WTC11 (cell line): Measurements from ENCODE around the gene NCOA6. TPM values are rescaled to one million over a fixed set of nuclear protein-coding genes. Genes with fewer than 3 reads are reported as not detected.

ENCODE experiments used
- ATAC-seq: fragments of 200-7000 bp; cut with Tn5 transposase; 2 replicates; pipeline ENCODE4 v1.10.0; 2021; ENCODE audit warnings: mild to moderate bottlenecking, moderate library complexity
- CTCF ChIA-PET: fragments of 300-600 bp; sonication (Branson Sonifier 250); formaldehyde crosslinking; loops from one replicate; lab custom pipeline; 2021; ENCODE audit warnings: antibody characterized with exemption; lab: Charles Lee
- POLR2A ChIA-PET: fragments of 350-600 bp; sonication (Branson Sonifier 250); formaldehyde crosslinking; loops from one replicate; lab custom pipeline; 2021; ENCODE audit warnings: antibody characterized with exemption; lab: Charles Lee
- DNase-seq: peaks from one replicate; pipeline ENCODE4 v3.0.0; 2021; ENCODE audit warnings: low spot score
- H3K27ac Mint-ChIP-seq: 2 replicates; pipeline ENCODE4 v1.8.0; 2021; ENCODE audit warnings: mixed read lengths
- H3K27me3 Mint-ChIP-seq: 2 replicates; pipeline ENCODE4 v1.8.0; 2021; ENCODE audit warnings: low read depth, mild to moderate bottlenecking, moderate library complexity, mixed read lengths
- H3K36me3 Mint-ChIP-seq: 2 replicates; pipeline ENCODE4 v1.8.0; 2021; ENCODE audit warnings: mixed read lengths
- H3K4me1 Mint-ChIP-seq: 2 replicates; pipeline ENCODE4 v1.8.0; 2022; ENCODE audit warnings: mixed read lengths
- H3K4me3 Mint-ChIP-seq: 2 replicates; pipeline ENCODE4 v1.8.0; 2021; ENCODE audit warnings: mild to moderate bottlenecking, moderate library complexity, mixed read lengths
- H3K9me3 Mint-ChIP-seq: 2 replicates; pipeline ENCODE4 v1.8.0; 2021; ENCODE audit warnings: mixed read lengths
- ATF6 ChIP-seq: sonication (generic); formaldehyde crosslinking; IDR thresholded peaks from 2 replicates; pipeline ENCODE4 v1.8.1; 2023; ENCODE audit warnings: mild to moderate bottlenecking, missing genetic modification reagents
- ESRRA ChIP-seq: sonication (generic); formaldehyde crosslinking; IDR thresholded peaks from 2 replicates; pipeline ENCODE4 v1.8.1; 2022; ENCODE audit warnings: mild to moderate bottlenecking, missing genetic modification reagents, borderline replicate concordance
- FOXJ3 ChIP-seq: sonication (generic); formaldehyde crosslinking; IDR thresholded peaks from 2 replicates; pipeline ENCODE4 v1.9.0; 2021; ENCODE audit warnings: missing genetic modification reagents, mild to moderate bottlenecking, borderline replicate concordance
- FOXK1 ChIP-seq: sonication (generic); formaldehyde crosslinking; IDR thresholded peaks from 2 replicates; pipeline ENCODE4 v1.8.0; 2022; ENCODE audit warnings: mild to moderate bottlenecking, moderate library complexity, missing genetic modification reagents
- FOXP1 ChIP-seq: sonication (generic); formaldehyde crosslinking; IDR thresholded peaks from 2 replicates; pipeline ENCODE4 v1.8.0; 2022; ENCODE audit warnings: missing genetic modification reagents, mild to moderate bottlenecking, moderate library complexity, borderline replicate concordance
- KAT7 ChIP-seq: sonication (generic); formaldehyde crosslinking; IDR thresholded peaks from 2 replicates; pipeline ENCODE4 v1.8.1; 2023; ENCODE audit warnings: missing genetic modification reagents, mild to moderate bottlenecking, borderline replicate concordance
- MLX ChIP-seq: sonication (generic); formaldehyde crosslinking; IDR thresholded peaks from 2 replicates; pipeline ENCODE4 v1.8.1; 2023; ENCODE audit warnings: mild to moderate bottlenecking, missing genetic modification reagents, moderate library complexity
- NR2C2 ChIP-seq: sonication (generic); formaldehyde crosslinking; IDR thresholded peaks from 2 replicates; pipeline ENCODE4 v1.8.0; 2022; ENCODE audit warnings: mild to moderate bottlenecking, missing genetic modification reagents
- TCF7 ChIP-seq: sonication (generic); formaldehyde crosslinking; IDR thresholded peaks from 2 replicates; pipeline ENCODE4 v1.8.0; 2022; ENCODE audit warnings: mild to moderate bottlenecking, low read depth, missing genetic modification reagents, moderate library complexity
- ZNF121 ChIP-seq: sonication (generic); formaldehyde crosslinking; IDR thresholded peaks from 2 replicates; pipeline ENCODE4 v1.8.0; 2023; ENCODE audit warnings: missing genetic modification reagents
- ZNF232 ChIP-seq: sonication (generic); formaldehyde crosslinking; IDR thresholded peaks from 2 replicates; pipeline ENCODE4 v1.8.0; 2022; ENCODE audit warnings: mild to moderate bottlenecking, missing genetic modification reagents
- ZNF396 ChIP-seq: fragments of 250-450 bp; sonication (Bioruptor Pico); IDR thresholded peaks from 2 replicates; pipeline ENCODE4 v1.8.0; 2021; ENCODE audit warnings: mild to moderate bottlenecking, moderate library complexity, borderline replicate concordance
- ZNF423 ChIP-seq: fragments of 250-450 bp; sonication (Bioruptor Pico); IDR thresholded peaks from 2 replicates; pipeline ENCODE4 v2.1.2; 2022; ENCODE audit warnings: mild to moderate bottlenecking, moderate library complexity
- total RNA-seq: library from RNA; stranded (reverse); gene quantifications from 3 replicates; pipeline ENCODE4 v1.2.3, GENCODE V29; 2021
- TF ChIP-seq, protein P1 (sequence below): sonication (generic); formaldehyde crosslinking; IDR thresholded peaks from 2 replicates; pipeline ENCODE4 v1.8.1; 2022; ENCODE audit warnings: missing genetic modification reagents, borderline replicate concordance
- TF ChIP-seq, protein P2 (sequence below): sonication (generic); formaldehyde crosslinking; IDR thresholded peaks from 2 replicates; pipeline ENCODE4 v1.8.0; 2023; ENCODE audit warnings: missing genetic modification reagents, mild to moderate bottlenecking, borderline replicate concordance
- TF ChIP-seq, protein P3 (sequence below): sonication (generic); formaldehyde crosslinking; IDR thresholded peaks from 2 replicates; pipeline ENCODE4 v1.8.1; 2022; ENCODE audit warnings: mild to moderate bottlenecking, moderate library complexity, missing genetic modification reagents

The NCOA6 gene
- total RNA-seq, 1 experiment from 2014 or later = 10.1 TPM

DNA sequence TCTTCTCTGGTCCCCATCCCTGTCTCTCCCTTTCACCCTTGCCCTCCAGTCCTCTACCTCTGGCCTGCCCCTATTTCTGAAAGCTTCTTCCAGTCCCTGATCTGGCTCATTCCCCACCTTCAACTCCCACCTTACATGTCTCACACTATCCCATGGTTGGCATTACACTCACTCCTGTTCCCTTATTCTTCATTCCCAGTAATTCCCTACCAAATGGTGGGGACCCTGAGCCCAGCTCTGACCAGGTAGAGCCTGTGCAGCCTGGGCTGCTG, 114.9 kb downstream of the NCOA6 start (continued):
- TF ChIP-seq ZNF121 (CRISPR knock-in tag) (no peak), KAT7 (CRISPR knock-in tag) (no peak), TCF7 (CRISPR knock-in tag) (no peak), ESRRA (CRISPR knock-in tag) (no peak), ATF6 (CRISPR knock-in tag) (no peak), ZNF396 (CRISPR knock-in tag) (no peak), MLX (CRISPR knock-in tag) (no peak), ZNF423 (CRISPR knock-in tag) (no peak), ZNF232 (CRISPR knock-in tag) (no peak), FOXJ3 (CRISPR knock-in tag) (no peak)
- TF ChIP-seq, protein P1, sequence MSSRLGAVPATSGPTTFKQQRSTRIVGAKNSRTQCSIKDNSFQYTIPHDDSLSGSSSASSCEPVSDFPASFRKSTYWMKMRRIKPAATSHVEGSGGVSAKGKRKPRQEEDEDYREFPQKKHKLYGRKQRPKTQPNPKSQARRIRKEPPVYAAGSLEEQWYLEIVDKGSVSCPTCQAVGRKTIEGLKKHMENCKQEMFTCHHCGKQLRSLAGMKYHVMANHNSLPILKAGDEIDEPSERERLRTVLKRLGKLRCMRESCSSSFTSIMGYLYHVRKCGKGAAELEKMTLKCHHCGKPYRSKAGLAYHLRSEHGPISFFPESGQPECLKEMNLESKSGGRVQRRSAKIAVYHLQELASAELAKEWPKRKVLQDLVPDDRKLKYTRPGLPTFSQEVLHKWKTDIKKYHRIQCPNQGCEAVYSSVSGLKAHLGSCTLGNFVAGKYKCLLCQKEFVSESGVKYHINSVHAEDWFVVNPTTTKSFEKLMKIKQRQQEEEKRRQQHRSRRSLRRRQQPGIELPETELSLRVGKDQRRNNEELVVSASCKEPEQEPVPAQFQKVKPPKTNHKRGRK (CRISPR knock-in tag) = no peak
- TF ChIP-seq, protein P2, sequence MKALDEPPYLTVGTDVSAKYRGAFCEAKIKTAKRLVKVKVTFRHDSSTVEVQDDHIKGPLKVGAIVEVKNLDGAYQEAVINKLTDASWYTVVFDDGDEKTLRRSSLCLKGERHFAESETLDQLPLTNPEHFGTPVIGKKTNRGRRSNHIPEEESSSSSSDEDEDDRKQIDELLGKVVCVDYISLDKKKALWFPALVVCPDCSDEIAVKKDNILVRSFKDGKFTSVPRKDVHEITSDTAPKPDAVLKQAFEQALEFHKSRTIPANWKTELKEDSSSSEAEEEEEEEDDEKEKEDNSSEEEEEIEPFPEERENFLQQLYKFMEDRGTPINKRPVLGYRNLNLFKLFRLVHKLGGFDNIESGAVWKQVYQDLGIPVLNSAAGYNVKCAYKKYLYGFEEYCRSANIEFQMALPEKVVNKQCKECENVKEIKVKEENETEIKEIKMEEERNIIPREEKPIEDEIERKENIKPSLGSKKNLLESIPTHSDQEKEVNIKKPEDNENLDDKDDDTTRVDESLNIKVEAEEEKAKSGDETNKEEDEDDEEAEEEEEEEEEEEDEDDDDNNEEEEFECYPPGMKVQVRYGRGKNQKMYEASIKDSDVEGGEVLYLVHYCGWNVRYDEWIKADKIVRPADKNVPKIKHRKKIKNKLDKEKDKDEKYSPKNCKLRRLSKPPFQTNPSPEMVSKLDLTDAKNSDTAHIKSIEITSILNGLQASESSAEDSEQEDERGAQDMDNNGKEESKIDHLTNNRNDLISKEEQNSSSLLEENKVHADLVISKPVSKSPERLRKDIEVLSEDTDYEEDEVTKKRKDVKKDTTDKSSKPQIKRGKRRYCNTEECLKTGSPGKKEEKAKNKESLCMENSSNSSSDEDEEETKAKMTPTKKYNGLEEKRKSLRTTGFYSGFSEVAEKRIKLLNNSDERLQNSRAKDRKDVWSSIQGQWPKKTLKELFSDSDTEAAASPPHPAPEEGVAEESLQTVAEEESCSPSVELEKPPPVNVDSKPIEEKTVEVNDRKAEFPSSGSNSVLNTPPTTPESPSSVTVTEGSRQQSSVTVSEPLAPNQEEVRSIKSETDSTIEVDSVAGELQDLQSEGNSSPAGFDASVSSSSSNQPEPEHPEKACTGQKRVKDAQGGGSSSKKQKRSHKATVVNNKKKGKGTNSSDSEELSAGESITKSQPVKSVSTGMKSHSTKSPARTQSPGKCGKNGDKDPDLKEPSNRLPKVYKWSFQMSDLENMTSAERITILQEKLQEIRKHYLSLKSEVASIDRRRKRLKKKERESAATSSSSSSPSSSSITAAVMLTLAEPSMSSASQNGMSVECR (CRISPR knock-in tag) = no peak
- TF ChIP-seq, protein P3, sequence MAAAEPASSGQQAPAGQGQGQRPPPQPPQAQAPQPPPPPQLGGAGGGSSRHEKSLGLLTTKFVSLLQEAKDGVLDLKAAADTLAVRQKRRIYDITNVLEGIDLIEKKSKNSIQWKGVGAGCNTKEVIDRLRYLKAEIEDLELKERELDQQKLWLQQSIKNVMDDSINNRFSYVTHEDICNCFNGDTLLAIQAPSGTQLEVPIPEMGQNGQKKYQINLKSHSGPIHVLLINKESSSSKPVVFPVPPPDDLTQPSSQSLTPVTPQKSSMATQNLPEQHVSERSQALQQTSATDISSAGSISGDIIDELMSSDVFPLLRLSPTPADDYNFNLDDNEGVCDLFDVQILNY (CRISPR knock-in tag) = no peak

- POLR2A ChIA-PET = no interaction called here
- H3K9me3 Mint-ChIP-seq = no peaks in the 10 kb centered on the region
- TF ChIP-seq FOXK1 (0 out of 2 replicates have a peak, but pooled peaks have one; percentile 7), NR2C2 (no peak), FOXP1 (CRISPR knock-in tag) (peak; percentile 24; the same call in 1 of the 2 replicates)
- TF ChIP-seq, protein P3 (CRISPR knock-in tag) = 0 out of 2 replicates have a peak, but pooled peaks have one; percentile 8
- TF ChIP-seq, all 79 proteins: peak for 3
- CTCF ChIA-PET = interaction anchor here (0.6 to 7.0 kb wide), 12 partner anchors 17 to 519 kb away, joined by 3 to 50 read pairs (median 4); no protein-coding TSS in a partner anchor
- peaks cover 16% of the 10 kb centered on the region for H3K4me1 Mint-ChIP-seq
- ATAC-seq = peak; percentile 52
- H3K4me3 Mint-ChIP-seq = peak overlapping the region; percentile 77
- no peaks in the 10 kb centered on the region for H3K36me3 Mint-ChIP-seq
- H3K27ac Mint-ChIP-seq = no peak overlapping the region
- peaks cover 46% of the 10 kb centered on the region for H3K27me3 Mint-ChIP-seq
- peak; percentile 59 for DNase-seq
Measured at GRCh38 chr20:34709831-34710567, 115.5 kb downstream of the NCOA6 start.
